ENCODE results near the gene OGDHL. TPM values are rescaled to one million over a fixed set of nuclear protein-coding genes. Genes with fewer than 3 reads are reported as not detected.
"Not testable (repeated sequence)": the region's sequence is repeated elsewhere in the genome, so short reads cannot be mapped to it uniquely, and the experiment has no call there.

The OGDHL gene
- total RNA-seq, 1 donor from 2014 or later: 0.30 TPM

DNA sequence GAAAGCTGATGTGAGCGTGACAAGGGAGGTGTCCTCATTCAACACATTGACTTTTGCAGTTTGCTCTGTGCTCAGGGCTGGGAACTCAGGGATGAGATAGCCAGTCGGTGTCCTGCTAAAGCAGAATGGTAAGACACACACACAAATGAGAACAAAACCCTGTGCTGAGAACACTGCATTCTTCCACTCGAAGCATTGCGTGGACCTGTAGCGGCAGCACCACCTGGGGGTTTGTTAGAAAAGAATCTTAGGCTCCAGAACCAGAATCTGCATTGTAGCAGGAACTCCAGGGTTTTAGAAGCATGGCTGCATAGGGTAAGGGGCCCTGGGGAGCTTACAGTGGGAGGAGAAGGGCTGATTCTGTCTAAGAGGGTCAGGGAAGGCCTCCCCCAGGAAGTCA lies 21.5 kb upstream of the OGDHL start:
- DNase-seq: no peak
- no peaks in the 10 kb centered on the region for H3K9me3 ChIP-seq
- H3K27ac ChIP-seq: no peak overlapping the region
- no peak overlapping the region for H3K4me3 ChIP-seq
- H3K36me3 ChIP-seq: no peaks in the 10 kb centered on the region
- ATAC-seq: no peak
- TF ChIP-seq, protein P1, sequence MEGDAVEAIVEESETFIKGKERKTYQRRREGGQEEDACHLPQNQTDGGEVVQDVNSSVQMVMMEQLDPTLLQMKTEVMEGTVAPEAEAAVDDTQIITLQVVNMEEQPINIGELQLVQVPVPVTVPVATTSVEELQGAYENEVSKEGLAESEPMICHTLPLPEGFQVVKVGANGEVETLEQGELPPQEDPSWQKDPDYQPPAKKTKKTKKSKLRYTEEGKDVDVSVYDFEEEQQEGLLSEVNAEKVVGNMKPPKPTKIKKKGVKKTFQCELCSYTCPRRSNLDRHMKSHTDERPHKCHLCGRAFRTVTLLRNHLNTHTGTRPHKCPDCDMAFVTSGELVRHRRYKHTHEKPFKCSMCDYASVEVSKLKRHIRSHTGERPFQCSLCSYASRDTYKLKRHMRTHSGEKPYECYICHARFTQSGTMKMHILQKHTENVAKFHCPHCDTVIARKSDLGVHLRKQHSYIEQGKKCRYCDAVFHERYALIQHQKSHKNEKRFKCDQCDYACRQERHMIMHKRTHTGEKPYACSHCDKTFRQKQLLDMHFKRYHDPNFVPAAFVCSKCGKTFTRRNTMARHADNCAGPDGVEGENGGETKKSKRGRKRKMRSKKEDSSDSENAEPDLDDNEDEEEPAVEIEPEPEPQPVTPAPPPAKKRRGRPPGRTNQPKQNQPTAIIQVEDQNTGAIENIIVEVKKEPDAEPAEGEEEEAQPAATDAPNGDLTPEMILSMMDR (IDR thresholded peaks at IDR 0.05): no peak
- intact Hi-C loops (cut with DNase I): no loop called here
- H3K27me3 ChIP-seq (ENCODE audit: low read depth): no peaks in the 10 kb centered on the region
- no peaks in the 10 kb centered on the region for H3K4me1 ChIP-seq

DNA sequence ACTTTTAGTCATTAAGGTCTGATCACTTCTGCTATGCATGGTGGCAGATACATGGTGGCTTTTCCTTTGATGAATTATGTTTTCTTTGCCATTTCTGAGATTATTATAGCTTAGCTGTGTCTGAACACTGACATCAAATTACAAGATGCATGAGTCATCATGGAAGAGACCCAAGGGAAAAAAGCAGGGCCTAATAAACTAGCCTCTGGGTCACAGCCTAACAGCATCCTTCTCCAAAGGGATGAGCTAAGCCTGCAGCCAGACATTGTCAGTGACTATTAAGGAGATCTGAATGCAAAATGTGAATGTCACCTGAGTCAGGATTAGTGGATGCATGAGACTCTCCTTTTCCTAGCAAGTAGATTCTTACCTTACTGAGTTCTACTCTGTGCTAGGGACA lies 19.1 kb upstream of the OGDHL start:
- no peak overlapping the region for H3K4me3 ChIP-seq
- no peak overlapping the region for H3K27ac ChIP-seq
- H3K4me1 ChIP-seq: no peaks in the 10 kb centered on the region
- intact Hi-C loops (cut with DNase I): no loop called here
- TF ChIP-seq, protein P1 (IDR thresholded peaks at IDR 0.05): no peak
- no peaks in the 10 kb centered on the region for H3K36me3 ChIP-seq
- H3K27me3 ChIP-seq (ENCODE audit: low read depth): no peaks in the 10 kb centered on the region
- H3K9me3 ChIP-seq: no peaks in the 10 kb centered on the region
- DNase-seq (no peak), ATAC-seq (no peak)

DNA sequence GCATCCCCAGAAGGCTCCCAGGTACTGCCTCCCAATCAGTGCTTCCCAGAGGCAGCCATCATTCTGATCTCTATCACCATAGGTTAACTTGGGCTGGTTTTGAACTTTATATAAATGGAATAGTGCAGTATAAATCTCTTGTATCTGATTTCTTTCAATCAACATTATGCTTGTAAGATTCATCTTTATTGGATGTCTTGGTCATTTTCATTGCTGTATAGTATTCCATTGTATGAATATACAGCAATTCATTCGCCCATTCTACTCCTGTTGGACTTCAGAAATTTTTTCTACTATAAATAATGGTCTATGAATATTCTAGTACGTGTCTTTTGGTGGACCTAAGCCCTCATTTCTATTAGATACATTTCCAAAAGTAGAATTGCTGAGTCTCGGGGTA lies 16.1 kb upstream of the OGDHL start:
- no peak overlapping the region for H3K27ac ChIP-seq
- H3K27me3 ChIP-seq (ENCODE audit: low read depth): no peaks in the 10 kb centered on the region
- TF ChIP-seq, protein P1 (IDR thresholded peaks at IDR 0.05): no peak
- no peaks in the 10 kb centered on the region for H3K36me3 ChIP-seq
- no peak overlapping the region for H3K4me3 ChIP-seq
- intact Hi-C loops (cut with DNase I): no loop called here
- H3K9me3 ChIP-seq: no peaks in the 10 kb centered on the region
- ATAC-seq (no peak), DNase-seq (no peak)
- no peaks in the 10 kb centered on the region for H3K4me1 ChIP-seq

DNA sequence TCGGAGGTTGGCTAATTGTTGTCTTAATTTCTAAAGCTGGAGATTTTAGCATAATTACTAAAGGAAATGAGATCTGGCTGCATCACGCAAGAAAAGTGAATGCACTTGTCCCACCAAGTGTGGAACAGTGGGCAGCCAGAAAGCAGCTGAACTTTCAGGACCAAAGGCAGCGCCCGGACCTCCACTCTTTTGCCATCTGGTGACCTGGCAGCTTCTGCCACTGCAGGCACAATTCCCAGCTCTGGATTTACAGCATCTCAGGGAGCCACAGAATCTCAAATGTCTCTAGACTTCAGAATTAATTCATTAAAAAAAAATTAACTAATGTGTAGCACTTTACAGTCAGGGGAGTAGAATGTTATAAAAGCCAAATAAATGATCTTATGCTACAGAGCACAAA lies 14.7 kb upstream of the OGDHL start:
- no peaks in the 10 kb centered on the region for H3K9me3 ChIP-seq
- no peaks in the 10 kb centered on the region for H3K36me3 ChIP-seq
- intact Hi-C loops (cut with DNase I): no loop called here
- TF ChIP-seq, protein P1 (IDR thresholded peaks at IDR 0.05): no peak
- no peak overlapping the region for H3K4me3 ChIP-seq
- peaks cover 3% of the 10 kb centered on the region for H3K27me3 ChIP-seq (ENCODE audit: low read depth)
- no peak overlapping the region for H3K27ac ChIP-seq
- ATAC-seq: no peak
- no peak for DNase-seq
- H3K4me1 ChIP-seq: no peaks in the 10 kb centered on the region

DNA sequence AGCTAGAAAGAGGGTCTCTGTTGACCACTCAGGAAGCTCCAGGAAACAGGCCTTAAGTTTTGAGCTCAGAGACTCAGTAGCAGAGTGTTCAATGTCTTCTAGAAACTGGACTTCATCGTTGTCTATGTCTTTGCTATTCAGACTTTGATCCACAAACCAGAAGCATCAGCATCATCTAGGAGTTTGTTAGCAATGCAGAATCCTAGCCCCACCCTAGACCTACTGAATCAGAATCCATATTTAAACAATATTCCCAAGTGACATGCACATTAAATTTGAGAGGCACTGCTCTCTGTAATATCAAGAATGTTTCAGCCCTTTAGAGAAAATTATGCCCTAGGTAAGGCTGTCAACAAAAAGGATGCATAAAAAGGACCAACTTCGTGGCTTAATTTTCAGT lies 12.9 kb upstream of the OGDHL start:
- Histone ChIP-seq H3K9me3 (no peaks in the 10 kb centered on the region), H3K4me3 (no peak overlapping the region), H3K27ac (no peak overlapping the region), H3K4me1 (no peaks in the 10 kb centered on the region), H3K27me3 (ENCODE audit: low read depth) (peaks cover 14% of the 10 kb centered on the region), H3K36me3 (no peaks in the 10 kb centered on the region)
- ATAC-seq (no peak), DNase-seq (no peak)
- intact Hi-C loops (cut with DNase I): no loop called here
- TF ChIP-seq, protein P1 (IDR thresholded peaks at IDR 0.05): no peak

DNA sequence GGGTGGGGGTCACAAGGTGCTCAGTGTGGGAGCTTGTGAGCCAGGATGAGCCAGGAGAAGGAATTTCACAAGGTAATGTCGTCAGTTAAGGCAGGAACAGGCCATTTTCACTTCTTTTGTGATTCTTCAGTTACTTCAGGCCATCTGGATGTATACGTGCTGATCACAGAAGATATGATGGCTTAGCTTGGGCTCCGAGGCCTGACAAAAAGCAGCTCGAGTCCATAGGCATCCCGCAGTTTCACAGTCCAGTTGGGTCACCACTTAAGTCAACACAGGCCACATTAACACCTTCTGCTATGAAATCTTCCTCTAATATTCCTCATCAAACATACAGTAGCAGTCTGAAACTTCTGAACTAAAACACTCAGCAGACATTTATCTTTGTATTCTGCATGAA lies 10.8 kb upstream of the OGDHL start:
- ATAC-seq; intact Hi-C loops (cut with DNase I); H3K9me3 ChIP-seq; H3K27ac ChIP-seq; H3K4me1 ChIP-seq; H3K36me3 ChIP-seq; DNase-seq; H3K4me3 ChIP-seq: not testable (repeated sequence)
- H3K27me3 ChIP-seq (ENCODE audit: low read depth): peaks cover 35% of the 10 kb centered on the region

DNA sequence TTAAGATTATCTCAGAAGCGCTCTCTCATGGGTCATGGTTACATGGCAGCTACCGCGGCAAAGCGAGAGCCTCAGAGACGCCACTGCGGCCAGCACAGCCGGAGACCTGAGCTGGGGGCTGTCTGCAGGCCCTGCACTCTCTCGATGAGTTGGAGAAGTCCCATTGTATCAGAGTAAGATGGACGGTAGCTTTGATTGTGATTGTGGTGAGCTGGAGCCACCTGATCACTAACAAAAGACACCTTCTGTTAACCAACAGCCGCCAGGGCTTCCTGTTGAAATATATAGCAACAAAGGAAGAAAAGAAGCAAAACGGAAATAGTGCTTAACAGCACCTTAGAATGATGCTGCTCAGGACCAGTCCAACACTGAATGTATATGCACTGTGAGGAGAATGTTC lies 8.9 kb upstream of the OGDHL start:
- H3K36me3 ChIP-seq; intact Hi-C loops (cut with DNase I); H3K4me1 ChIP-seq; DNase-seq; H3K4me3 ChIP-seq; H3K9me3 ChIP-seq; H3K27ac ChIP-seq; ATAC-seq: not testable (repeated sequence)
- peaks cover 49% of the 10 kb centered on the region for H3K27me3 ChIP-seq (ENCODE audit: low read depth)

Data from lower lobe of right lung (tissue), 2 donors.